BJ (cell line): ENCODE results near the gene GABRB3. TPM values are rescaled to one million over a fixed set of nuclear protein-coding genes. Genes with fewer than 3 reads are reported as not detected.

Experiments
- CTCF ChIA-PET: fragments of 350-600 bp; formaldehyde crosslinking; extraction: SDS; loops from one replicate; lab custom pipeline; 2021; ENCODE audit warnings: antibody characterized with exemption, inconsistent platforms; lab: Yijun Ruan, JAX
- POLR2A ChIA-PET: fragments of 300-600 bp; sonication (Branson Sonifier 250); formaldehyde crosslinking; extraction: SDS; loops from one replicate; lab custom pipeline; 2021; ENCODE audit warnings: antibody characterized with exemption; lab: Charles Lee
- DNase-seq: peaks from one replicate; pipeline ENCODE4 v3.0.0-alpha.2; 2011; ENCODE audit warnings: low read depth
- H3K27me3 ChIP-seq: 2 replicates; pipeline ENCODE4 v1.6.0; 2011; ENCODE audit warnings: low read length; ENCODE audit not compliant: control insufficient read depth, insufficient read depth
- H3K36me3 ChIP-seq: 2 replicates; pipeline ENCODE4 v1.5.1; 2011; ENCODE audit warnings: low read length; ENCODE audit not compliant: control insufficient read depth, insufficient read depth
- H3K4me3 ChIP-seq: 2 replicates; pipeline ENCODE4 v1.5.1; 2011; ENCODE audit warnings: low read depth, mild to moderate bottlenecking, control low read depth, low read length
- polyA plus RNA-seq: library from polyadenylated mRNA; depleted of rRNA; stranded (reverse); fragments of >200 nt; gene quantifications from 2 replicates; pipeline ENCODE4 v1.2.3, GENCODE V29; 2011
- TF ChIP-seq, protein P1 (sequence below): IDR thresholded peaks from 2 replicates; pipeline ENCODE4 v1.5.1; 2011; ENCODE audit warnings: low read depth, mild to moderate bottlenecking, control low read depth, inconsistent platforms, low read length, moderate library complexity; ENCODE audit not compliant: insufficient read depth

GABRB3 gene
- polyA plus RNA-seq, 1 experiment = 2.3 TPM

DNA sequence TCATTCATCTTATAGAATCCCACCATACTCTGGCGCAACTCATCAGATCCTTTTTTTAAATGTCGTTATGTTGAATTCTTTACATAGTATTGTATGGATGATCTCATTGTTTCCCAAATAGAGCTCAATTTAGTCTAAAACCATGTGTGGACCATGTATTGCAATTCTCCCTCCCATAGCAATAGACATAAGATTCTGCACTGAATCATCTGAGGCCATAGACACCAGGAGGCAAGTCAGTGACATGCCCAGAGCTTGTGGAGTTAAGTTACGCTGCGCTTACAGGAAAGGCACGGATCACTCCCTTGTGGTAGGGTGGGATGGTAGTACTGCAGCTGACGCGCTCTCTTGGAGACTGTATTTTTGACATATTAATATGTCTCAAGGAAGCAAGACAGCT lies 211.0 kb downstream of the GABRB3 start:
- no peak for DNase-seq
- H3K4me3 ChIP-seq = no peak overlapping the region
- ChIA-PET CTCF (no interaction called here), POLR2A (no interaction called here)
- no peaks in the 10 kb centered on the region for H3K36me3 ChIP-seq
- TF ChIP-seq, protein P1, sequence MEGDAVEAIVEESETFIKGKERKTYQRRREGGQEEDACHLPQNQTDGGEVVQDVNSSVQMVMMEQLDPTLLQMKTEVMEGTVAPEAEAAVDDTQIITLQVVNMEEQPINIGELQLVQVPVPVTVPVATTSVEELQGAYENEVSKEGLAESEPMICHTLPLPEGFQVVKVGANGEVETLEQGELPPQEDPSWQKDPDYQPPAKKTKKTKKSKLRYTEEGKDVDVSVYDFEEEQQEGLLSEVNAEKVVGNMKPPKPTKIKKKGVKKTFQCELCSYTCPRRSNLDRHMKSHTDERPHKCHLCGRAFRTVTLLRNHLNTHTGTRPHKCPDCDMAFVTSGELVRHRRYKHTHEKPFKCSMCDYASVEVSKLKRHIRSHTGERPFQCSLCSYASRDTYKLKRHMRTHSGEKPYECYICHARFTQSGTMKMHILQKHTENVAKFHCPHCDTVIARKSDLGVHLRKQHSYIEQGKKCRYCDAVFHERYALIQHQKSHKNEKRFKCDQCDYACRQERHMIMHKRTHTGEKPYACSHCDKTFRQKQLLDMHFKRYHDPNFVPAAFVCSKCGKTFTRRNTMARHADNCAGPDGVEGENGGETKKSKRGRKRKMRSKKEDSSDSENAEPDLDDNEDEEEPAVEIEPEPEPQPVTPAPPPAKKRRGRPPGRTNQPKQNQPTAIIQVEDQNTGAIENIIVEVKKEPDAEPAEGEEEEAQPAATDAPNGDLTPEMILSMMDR = no peak
- H3K27me3 ChIP-seq = no peaks in the 10 kb centered on the region

DNA sequence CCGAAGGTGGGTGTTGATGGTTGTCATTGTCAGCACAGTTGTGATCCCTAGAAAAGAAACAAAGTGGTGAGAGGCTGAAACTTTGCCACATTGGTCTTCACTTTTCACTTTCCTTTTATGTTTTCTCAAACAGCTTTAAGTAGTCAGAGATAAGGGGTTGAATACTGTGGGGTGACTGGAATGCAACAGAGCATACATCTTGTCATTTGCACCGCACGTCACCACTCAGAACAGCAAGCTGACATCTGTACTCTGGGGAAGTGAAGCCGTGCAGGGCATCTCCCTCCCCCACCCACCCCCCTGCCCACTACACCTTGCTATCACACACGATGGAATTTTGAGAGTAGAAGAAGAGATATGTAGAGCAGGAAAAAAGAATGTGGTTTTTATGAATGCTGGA lies 211.7 kb downstream of the GABRB3 start:
- Histone ChIP-seq H3K4me3 (no peak overlapping the region), H3K36me3 (no peaks in the 10 kb centered on the region), H3K27me3 (no peaks in the 10 kb centered on the region)
- TF ChIP-seq, protein P1 = no peak
- no peak for DNase-seq
- ChIA-PET POLR2A (no interaction called here), CTCF (no interaction called here)

DNA sequence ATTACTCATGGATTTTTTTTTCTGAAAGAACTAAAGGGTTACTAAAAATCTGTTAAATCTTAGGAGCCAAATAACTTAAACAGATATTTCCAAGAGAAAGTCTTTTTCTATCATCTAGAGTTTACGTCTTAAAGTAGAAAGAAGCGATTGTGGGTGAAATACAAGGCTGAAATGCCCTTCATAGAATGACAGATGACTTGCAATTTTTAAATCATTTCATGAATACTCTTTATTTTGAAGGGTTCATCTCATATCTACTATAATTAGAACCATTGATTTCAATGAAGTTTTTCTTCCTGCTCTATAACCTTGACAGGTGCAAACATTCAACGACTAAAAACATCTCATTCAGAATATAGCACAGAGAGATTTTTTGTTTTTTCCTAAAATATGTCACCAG lies 217.0 kb downstream of the GABRB3 start:
- TF ChIP-seq, protein P1 = no peak
- no peak for DNase-seq
- Histone ChIP-seq H3K4me3 (no peak overlapping the region), H3K27me3 (no peaks in the 10 kb centered on the region), H3K36me3 (no peaks in the 10 kb centered on the region)
- ChIA-PET POLR2A (no interaction called here), CTCF (no interaction called here)

DNA sequence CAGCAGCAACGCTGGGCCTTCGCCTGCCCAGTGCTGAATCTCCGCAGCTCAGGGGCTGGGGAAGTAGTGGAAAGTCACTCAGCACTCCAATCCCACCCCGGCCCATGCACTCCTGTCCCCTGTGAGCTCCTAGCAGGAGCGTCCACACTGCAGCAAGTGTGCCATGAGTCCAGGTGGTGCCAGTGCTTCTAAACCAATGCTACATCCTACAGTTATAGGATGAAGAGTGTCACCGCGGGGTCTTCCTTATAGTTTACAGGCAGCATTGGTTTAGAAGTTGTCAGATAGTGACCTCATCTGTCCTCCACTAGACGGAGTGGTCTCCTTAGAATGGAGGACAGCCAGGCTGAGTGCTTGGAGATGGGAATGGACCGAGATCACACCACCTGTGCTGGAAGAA lies 221.4 kb downstream of the GABRB3 start:
- ChIA-PET CTCF (interaction anchor here (0.6 to 0.9 kb wide), 2 partner anchors 21 to 172 kb away, joined by 3 read pairs; no protein-coding TSS in a partner anchor), POLR2A (no interaction called here)
- Histone ChIP-seq H3K36me3 (no peaks in the 10 kb centered on the region), H3K4me3 (no peak overlapping the region), H3K27me3 (no peaks in the 10 kb centered on the region)
- TF ChIP-seq, protein P1 = no peak
- DNase-seq = no peak

DNA sequence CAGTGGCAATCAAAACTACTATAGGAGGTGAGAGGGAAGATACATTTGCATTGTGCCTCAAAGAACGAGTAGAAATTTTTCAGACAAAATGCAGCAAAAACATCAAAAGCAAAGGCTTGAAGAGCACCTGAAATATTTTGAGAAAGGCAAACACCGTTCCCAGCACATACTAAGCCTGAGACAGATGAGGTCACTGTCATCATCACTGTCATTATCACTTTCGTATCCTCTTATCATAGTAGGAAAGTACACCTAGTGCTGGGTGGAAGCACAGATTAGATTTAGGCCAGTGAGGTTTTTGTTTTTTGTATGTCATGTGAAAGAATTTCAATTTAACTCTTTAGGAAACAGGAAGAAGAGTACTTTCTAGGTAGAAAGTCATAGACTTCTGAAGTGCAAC lies 222.0 kb downstream of the GABRB3 start:
- CTCF ChIA-PET = interaction anchor here (0.9 kb wide), 1 partner anchor 22 kb away, joined by 3 read pairs; no protein-coding TSS in a partner anchor
- Histone ChIP-seq H3K36me3 (no peaks in the 10 kb centered on the region), H3K27me3 (no peaks in the 10 kb centered on the region), H3K4me3 (no peak overlapping the region)
- POLR2A ChIA-PET = no interaction called here
- TF ChIP-seq, protein P1 = no peak
- no peak for DNase-seq
